ENCODE measurements around the gene OTUD4.
"Not testable (repeated sequence)": the region's sequence is repeated elsewhere in the genome, so short reads cannot be mapped to it uniquely, and the experiment has no call there.

Gene OTUD4, protein sequence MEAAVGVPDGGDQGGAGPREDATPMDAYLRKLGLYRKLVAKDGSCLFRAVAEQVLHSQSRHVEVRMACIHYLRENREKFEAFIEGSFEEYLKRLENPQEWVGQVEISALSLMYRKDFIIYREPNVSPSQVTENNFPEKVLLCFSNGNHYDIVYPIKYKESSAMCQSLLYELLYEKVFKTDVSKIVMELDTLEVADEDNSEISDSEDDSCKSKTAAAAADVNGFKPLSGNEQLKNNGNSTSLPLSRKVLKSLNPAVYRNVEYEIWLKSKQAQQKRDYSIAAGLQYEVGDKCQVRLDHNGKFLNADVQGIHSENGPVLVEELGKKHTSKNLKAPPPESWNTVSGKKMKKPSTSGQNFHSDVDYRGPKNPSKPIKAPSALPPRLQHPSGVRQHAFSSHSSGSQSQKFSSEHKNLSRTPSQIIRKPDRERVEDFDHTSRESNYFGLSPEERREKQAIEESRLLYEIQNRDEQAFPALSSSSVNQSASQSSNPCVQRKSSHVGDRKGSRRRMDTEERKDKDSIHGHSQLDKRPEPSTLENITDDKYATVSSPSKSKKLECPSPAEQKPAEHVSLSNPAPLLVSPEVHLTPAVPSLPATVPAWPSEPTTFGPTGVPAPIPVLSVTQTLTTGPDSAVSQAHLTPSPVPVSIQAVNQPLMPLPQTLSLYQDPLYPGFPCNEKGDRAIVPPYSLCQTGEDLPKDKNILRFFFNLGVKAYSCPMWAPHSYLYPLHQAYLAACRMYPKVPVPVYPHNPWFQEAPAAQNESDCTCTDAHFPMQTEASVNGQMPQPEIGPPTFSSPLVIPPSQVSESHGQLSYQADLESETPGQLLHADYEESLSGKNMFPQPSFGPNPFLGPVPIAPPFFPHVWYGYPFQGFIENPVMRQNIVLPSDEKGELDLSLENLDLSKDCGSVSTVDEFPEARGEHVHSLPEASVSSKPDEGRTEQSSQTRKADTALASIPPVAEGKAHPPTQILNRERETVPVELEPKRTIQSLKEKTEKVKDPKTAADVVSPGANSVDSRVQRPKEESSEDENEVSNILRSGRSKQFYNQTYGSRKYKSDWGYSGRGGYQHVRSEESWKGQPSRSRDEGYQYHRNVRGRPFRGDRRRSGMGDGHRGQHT

DNA sequence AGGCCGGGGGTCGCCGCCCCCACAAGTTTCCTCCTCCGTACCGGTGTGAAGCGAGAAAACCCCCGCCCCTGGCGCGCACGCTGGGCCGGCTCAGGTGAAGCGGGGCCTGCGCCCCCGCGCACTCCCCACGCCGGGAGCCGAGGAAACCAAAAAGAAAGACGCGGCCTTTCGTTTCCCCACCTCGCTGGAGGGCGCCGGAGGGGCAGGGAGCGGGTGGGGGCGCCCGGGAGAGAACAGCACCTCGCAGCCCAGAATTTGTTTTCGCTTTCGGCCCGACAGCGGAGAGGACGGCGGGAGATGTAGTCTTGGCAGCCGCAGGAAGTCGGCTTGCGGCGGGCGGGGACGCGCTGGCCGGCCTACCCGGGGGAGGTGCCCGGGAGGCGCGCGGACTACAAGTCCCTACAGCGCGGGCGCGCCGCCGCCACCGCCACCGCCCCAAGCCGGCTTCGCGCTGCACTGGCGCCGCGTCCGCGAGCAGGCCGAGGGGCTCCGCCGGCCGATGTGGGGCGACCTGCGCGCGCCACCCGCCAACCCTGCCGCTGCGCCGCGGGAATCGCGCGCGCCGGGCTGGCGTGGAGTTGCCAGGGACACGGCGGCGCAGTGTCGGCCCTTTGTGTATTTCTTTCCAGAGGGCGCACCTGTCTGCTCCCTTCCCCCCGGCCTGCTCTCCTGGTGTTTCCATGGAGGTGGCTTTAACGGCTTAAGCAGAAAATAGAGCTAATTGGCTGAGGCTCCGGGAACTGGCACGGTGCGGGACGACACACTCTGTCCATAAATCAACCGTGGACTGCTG, at the start of gene OTUD4:
Gene OTUD4, minus strand, starts transcription at position 292 of the 793 bp plus-strand sequence. CDS start 616 bp downstream, outside the sequence.
- Mint-ChIP-seq H3K4me1 (ENCODE audit: low read depth) (peaks cover 35% of the 10 kb centered on the region), H3K4me3 (peak within 1 kb of the TSS; percentile 89), H3K36me3 (ENCODE audit: low read depth) (peaks cover 34% of the 10 kb centered on the region), H3K27me3 (no peaks in the 10 kb centered on the region), H3K9me3 (no peaks in the 10 kb centered on the region), H3K27ac (peak within 1 kb of the TSS; percentile 97)
- peak; percentile 96 for DNase-seq

DNA sequence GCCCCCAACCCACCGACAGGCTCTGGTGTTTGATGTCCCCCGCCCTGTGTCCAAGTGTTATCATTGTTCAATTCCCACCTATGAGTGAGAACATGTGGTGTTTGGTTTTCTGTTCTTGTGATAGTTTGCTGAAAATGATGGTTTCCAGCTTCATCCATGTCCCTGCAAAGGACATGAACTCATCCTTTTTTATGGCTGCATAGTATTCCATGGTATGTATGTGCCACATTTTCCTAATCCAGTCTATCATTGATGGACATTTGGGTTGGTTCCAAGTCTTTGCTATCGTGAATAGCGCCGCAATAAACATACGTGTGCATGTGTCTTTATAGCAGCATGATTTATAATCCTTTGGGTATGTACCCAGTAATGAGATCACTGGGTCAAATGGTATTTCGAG, 42.8 kb upstream of the OTUD4 start:
- H3K27ac Mint-ChIP-seq; H3K36me3 Mint-ChIP-seq (ENCODE audit: low read depth): not testable (repeated sequence)

DNA sequence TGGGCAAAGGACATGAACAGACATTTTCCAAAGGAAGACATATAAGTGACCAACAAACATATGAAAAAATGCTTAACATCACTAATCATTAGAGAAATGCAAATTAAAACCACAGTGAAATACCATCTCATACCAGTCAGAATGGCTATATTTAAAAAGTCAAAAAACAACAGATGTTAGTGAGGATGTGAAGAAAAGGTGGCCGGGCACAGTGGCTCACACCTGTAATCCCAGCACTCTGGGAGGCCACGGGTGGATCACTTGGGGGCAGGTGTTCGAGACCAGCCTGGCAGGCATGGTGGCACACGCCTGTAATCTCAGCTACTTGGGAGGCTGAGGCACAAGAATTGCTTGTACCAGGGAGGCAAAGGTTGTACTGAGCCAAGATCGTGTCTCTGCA, 41.1 kb upstream of the OTUD4 start:
- not testable (repeated sequence) for H3K27ac Mint-ChIP-seq; H3K9me3 Mint-ChIP-seq; H3K4me3 Mint-ChIP-seq; H3K4me1 Mint-ChIP-seq (ENCODE audit: low read depth); DNase-seq; H3K36me3 Mint-ChIP-seq (ENCODE audit: low read depth)
- H3K27me3 Mint-ChIP-seq: peaks cover 18% of the 10 kb centered on the region

More for the DNA sequence above, 42.8 kb upstream of the OTUD4 start:
- not testable (repeated sequence) for H3K9me3 Mint-ChIP-seq; H3K4me1 Mint-ChIP-seq (ENCODE audit: low read depth); H3K4me3 Mint-ChIP-seq; DNase-seq
- peaks cover 13% of the 10 kb centered on the region for H3K27me3 Mint-ChIP-seq

DNA sequence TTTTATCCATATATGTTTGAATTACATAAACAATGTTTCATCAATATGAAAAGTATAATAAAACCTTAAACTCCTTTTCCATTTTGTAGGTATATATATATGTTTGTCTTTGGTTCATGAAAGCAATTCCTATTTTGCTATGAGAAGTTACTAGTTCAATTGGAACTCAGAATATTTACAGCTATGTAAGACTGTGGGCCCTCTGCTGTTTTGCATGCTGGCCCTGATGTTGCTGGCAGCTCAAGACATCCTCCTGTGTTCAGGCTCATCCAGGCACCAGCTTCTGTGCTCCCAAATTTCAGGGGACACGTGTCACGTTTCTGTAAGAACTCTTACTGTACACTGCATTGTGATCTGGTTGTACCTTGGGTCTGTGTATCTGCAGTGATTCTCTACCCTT, 38.7 kb upstream of the OTUD4 start:
- Mint-ChIP-seq H3K27ac (no peak overlapping the region), H3K36me3 (ENCODE audit: low read depth) (no peaks in the 10 kb centered on the region), H3K4me3 (no peak overlapping the region), H3K27me3 (peaks cover 15% of the 10 kb centered on the region), H3K9me3 (no peaks in the 10 kb centered on the region), H3K4me1 (ENCODE audit: low read depth) (no peaks in the 10 kb centered on the region)
- DNase-seq: no peak

DNA sequence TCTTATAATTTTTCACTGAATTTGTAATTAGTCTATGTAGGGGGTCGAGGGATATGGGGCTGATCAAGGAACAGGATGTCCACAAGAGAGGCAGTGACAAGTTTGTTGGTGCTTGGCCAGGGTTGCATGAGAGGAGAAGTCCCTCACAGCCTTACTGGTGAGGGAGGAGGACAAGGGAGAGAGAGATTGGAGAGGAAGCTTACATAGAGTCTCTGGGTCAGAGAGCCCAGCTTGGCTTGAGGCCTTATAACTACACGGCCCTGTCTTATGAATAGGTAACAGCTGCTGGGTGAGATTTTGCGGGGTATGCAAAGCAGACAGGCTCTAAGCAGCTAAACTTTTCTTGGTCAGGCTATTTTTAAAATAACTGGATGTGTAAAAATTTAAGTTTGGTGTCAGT, 37.9 kb upstream of the OTUD4 start:
- no peaks in the 10 kb centered on the region for H3K36me3 Mint-ChIP-seq (ENCODE audit: low read depth)
- no peak overlapping the region for H3K4me3 Mint-ChIP-seq
- no peak overlapping the region for H3K27ac Mint-ChIP-seq
- H3K27me3 Mint-ChIP-seq: peaks cover 14% of the 10 kb centered on the region
- no peaks in the 10 kb centered on the region for H3K4me1 Mint-ChIP-seq (ENCODE audit: low read depth)
- DNase-seq: no peak
- no peaks in the 10 kb centered on the region for H3K9me3 Mint-ChIP-seq

DNA sequence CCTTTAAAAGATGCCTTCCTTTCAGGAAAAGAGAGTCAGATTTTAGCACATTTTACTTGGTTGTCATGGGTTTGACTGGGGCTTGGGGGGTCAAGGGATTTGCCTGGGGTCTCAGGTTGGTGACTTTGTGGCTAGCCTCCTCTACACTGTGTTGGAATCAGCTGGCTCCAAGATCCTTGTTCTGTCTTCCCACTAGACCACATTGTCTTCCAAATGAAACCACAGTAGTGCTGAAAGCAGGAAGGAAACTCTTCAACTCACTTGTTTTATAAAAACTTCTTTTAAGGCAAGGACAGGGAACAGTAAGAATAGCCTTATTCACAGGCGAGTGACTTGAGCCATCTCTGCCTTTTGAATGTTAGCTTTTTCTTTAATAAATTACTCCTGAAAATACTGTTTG, 37.0 kb upstream of the OTUD4 start:
- no peak for DNase-seq
- H3K27ac Mint-ChIP-seq: no peak overlapping the region
- no peak overlapping the region for H3K4me3 Mint-ChIP-seq
- H3K4me1 Mint-ChIP-seq (ENCODE audit: low read depth): no peaks in the 10 kb centered on the region
- H3K36me3 Mint-ChIP-seq (ENCODE audit: low read depth): no peaks in the 10 kb centered on the region
- H3K9me3 Mint-ChIP-seq: no peaks in the 10 kb centered on the region
- peaks cover 12% of the 10 kb centered on the region for H3K27me3 Mint-ChIP-seq

DNA sequence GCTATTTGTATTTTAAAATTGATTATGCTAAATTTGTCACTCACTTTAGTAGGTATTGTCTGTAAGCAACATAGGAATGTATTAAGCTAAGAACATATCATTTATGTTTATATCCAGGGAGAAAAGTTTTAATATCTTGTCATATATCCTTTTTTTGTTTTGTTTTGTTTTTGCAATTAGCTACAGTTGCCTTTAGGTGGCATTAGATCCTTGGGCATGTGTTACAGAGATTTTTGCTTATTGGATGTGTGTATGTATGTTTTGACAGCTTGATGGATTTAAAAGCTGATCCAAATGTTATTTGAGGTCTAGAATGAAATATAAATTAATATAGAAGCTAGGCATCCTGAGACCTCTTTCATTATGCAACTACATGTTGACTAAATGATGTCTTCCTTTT, 36.1 kb upstream of the OTUD4 start:
- Mint-ChIP-seq H3K4me3 (no peak overlapping the region), H3K36me3 (ENCODE audit: low read depth) (no peaks in the 10 kb centered on the region), H3K4me1 (ENCODE audit: low read depth) (no peaks in the 10 kb centered on the region), H3K27ac (no peak overlapping the region), H3K27me3 (peaks cover 9% of the 10 kb centered on the region), H3K9me3 (no peaks in the 10 kb centered on the region)
- DNase-seq: no peak

DNA sequence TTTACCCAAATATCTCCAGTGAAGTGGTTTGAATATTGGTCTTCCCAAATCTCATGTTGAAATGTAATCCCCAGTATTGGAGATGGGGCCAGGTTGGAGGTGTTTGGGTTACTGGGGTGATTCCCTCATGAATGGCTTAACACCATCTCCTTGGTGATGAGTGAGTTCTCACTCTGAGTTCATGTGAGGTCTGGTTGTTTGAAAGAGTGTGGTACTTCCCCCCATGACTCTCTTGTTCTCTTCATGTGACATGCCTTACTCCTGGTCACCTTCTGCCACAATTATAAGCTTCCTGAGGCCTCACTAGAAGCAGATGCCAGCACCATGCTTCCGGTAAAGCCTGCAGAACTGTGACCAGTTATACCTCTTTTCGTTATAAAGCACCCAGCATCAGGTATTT, 32.9 kb upstream of the OTUD4 start:
- H3K4me3 Mint-ChIP-seq: no peak overlapping the region
- no peak for DNase-seq
- no peaks in the 10 kb centered on the region for H3K4me1 Mint-ChIP-seq (ENCODE audit: low read depth)
- H3K27me3 Mint-ChIP-seq: peaks cover 6% of the 10 kb centered on the region
- no peak overlapping the region for H3K27ac Mint-ChIP-seq
- H3K9me3 Mint-ChIP-seq: no peaks in the 10 kb centered on the region
- H3K36me3 Mint-ChIP-seq (ENCODE audit: low read depth): no peaks in the 10 kb centered on the region

DNA sequence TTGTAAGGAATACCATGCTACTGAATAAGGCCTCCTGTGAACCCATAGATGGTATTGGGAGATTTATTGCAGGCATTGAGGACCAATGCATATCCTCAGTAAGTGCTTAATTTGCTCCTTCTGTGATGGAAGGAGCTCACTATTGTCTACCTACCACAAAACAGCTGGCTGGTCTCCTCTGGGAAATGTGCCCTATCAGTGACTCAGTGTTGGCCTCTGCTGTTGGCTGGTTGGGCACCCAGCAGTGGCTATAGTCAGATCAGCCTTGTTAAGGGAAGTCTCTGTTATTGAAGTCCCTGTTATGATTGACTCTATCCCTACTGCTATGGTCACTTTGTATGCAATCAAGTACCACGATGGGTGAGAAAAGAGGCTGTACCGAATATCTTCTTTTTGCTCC, 27.5 kb upstream of the OTUD4 start:
- Mint-ChIP-seq H3K27ac (no peak overlapping the region), H3K4me3 (no peak overlapping the region), H3K36me3 (ENCODE audit: low read depth) (no peaks in the 10 kb centered on the region), H3K27me3 (no peaks in the 10 kb centered on the region), H3K9me3 (no peaks in the 10 kb centered on the region), H3K4me1 (ENCODE audit: low read depth) (no peaks in the 10 kb centered on the region)
- no peak for DNase-seq

DNA sequence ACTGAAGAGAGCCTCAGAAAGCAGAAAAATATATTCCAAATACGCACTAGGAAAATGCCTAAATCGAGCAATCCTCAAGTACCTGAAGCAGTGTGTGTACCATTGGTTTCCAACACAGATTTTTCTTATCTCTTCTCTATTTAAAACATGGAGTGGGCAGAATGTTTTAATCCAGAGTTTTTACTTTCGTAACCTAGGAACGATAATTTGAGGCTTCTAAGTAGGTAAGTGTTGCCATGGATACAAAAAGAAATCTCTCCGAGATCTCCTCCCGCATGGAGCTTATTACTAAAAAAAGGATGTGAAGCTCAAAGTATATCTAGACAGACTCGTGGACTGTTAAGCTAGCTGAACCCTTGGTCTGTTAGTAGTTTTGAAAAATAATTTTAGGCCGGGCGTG, 23.0 kb upstream of the OTUD4 start:
- DNase-seq: no peak
- Mint-ChIP-seq H3K4me3 (no peak overlapping the region), H3K4me1 (ENCODE audit: low read depth) (no peaks in the 10 kb centered on the region), H3K27ac (no peak overlapping the region), H3K27me3 (no peaks in the 10 kb centered on the region), H3K9me3 (no peaks in the 10 kb centered on the region), H3K36me3 (ENCODE audit: low read depth) (no peaks in the 10 kb centered on the region)

DNA sequence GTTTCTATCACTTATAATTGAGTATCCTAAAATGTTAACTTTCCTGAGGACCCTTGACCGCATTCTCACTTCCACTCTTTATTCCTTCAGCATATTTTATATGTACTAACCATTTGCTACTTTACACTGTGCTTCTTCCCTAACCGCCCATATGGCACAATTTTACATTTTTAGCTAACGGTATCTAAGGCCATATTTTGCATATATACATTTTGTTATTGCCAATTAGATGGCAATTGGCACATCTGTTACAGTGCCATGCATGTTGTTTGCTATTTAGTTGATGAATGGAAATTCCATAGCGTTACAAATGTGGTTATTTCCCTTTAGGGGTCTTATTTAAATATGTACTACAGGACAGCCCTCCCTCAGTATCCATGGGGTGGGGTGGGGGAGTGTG, 20.0 kb upstream of the OTUD4 start:
- H3K27me3 Mint-ChIP-seq: peaks cover 3% of the 10 kb centered on the region
- DNase-seq: no peak
- H3K9me3 Mint-ChIP-seq: no peaks in the 10 kb centered on the region
- no peaks in the 10 kb centered on the region for H3K4me1 Mint-ChIP-seq (ENCODE audit: low read depth)
- no peak overlapping the region for H3K4me3 Mint-ChIP-seq
- H3K27ac Mint-ChIP-seq: no peak overlapping the region
- no peaks in the 10 kb centered on the region for H3K36me3 Mint-ChIP-seq (ENCODE audit: low read depth)

DNA sequence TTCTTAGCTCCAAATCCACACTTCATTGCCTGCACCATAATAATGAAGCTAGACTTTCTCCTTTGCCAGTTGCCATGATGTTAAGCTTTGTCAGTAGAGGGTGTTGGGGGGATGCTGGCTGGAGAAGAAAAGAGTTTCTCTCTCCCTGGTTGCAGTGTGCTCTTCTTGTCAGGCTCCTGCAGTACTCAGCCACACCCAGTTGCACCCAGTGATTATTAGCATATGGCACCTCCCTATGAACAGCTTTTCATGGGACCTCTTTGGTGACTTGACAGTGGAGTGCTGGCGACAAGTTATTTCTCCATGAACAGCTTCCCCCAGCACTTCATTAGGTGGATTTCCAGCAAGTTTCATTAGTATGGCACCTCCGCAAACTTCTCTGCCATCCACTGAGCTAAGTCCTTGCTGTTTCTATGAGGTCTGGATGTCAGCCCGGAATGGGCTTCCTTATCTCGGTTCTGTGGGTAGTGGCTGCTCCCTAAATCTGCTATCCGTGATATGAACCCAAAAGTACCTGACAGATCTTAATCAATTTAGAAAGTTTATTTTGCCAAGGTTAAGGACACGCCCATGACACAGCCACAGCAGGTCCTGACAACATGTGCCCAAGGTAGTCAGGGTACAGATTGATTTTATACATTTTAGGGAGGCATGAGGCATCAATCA, 18.8 kb upstream of the OTUD4 start:
- Mint-ChIP-seq H3K27ac (no peak overlapping the region), H3K9me3 (no peaks in the 10 kb centered on the region), H3K4me3 (no peak overlapping the region), H3K4me1 (ENCODE audit: low read depth) (no peaks in the 10 kb centered on the region), H3K27me3 (peaks cover 5% of the 10 kb centered on the region), H3K36me3 (ENCODE audit: low read depth) (no peaks in the 10 kb centered on the region)
- no peak for DNase-seq

DNA sequence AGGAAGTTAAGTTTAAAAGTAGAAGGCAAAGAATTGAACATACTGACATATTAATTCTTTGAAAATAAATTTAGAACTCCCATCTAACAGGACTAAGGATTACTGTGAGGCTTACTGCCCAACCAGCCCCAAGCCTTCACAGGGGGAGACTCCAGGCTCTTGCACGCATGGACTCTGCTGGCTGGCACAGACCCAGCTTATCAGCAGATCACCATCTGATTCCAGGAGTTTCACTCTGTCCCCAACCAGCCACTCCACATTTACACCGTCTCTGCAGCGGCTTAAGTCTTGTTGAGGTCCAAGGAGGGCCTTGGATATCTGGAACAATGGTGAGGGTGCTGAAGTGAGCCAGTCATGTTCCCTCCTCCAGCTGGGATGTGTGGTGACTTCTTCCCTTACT, 16.4 kb upstream of the OTUD4 start:
- peaks cover 6% of the 10 kb centered on the region for H3K27me3 Mint-ChIP-seq
- no peaks in the 10 kb centered on the region for H3K36me3 Mint-ChIP-seq (ENCODE audit: low read depth)
- H3K27ac Mint-ChIP-seq: no peak overlapping the region
- H3K9me3 Mint-ChIP-seq: no peaks in the 10 kb centered on the region
- H3K4me3 Mint-ChIP-seq: no peak overlapping the region
- no peak for DNase-seq
- H3K4me1 Mint-ChIP-seq (ENCODE audit: low read depth): no peaks in the 10 kb centered on the region

Data from activated T-cell treated with anti-CD3 and anti-CD28 coated beads, Interleukin-2, amount 50 U/mL, for 24 hours (primary cell).